ENCODE results near the gene PPL.

The PPL gene

DNA sequence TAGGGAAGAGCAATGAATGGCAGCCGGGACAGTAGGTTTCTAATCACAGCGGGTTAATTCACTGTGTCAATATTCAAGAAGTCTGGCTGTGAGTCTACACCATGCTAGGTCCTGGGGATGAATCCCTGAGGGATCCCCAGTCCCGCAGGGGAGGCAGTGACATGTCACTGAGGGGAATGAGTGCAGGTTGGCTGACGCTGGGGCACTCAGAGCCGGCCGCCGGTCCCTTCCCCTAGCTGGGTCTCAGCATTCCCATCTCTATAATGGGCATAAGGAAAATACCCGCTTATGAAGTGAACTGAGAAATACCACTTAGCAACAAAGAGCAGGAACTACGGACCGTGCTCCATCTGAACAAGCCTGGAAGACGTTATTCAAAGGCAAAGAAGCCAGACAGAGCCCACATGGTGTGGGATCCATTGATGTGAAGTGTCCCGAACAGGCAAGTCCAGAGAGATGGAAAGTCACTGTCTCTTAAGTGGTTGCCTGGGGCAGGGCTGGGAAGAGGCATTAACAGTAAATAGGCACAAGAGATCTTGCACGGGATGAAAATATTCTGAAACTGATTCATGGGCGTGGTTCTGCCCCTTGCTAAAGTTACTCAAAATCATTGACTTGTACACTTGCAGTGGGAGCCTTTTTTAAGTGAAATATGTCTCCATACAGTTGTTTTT, 31.9 kb downstream of the PPL start:
- no peak overlapping the region for H3K4me2 ChIP-seq (ENCODE audit: insufficient read depth, low read length)
- peaks cover 4% of the 10 kb centered on the region for H3K27me3 ChIP-seq (ENCODE audit: insufficient read depth, low read length, poor library complexity)
- no peak overlapping the region for H3K4me3 ChIP-seq (ENCODE audit: low read depth in 1 of 2, low read length in 2 of 2)
- no peak for TF ChIP-seq EZH2 (IDR thresholded peaks at IDR 0.05; ENCODE audit: borderline replicate concordance, low read depth, low read length, severe bottlenecking)
- TF ChIP-seq, protein P1, sequence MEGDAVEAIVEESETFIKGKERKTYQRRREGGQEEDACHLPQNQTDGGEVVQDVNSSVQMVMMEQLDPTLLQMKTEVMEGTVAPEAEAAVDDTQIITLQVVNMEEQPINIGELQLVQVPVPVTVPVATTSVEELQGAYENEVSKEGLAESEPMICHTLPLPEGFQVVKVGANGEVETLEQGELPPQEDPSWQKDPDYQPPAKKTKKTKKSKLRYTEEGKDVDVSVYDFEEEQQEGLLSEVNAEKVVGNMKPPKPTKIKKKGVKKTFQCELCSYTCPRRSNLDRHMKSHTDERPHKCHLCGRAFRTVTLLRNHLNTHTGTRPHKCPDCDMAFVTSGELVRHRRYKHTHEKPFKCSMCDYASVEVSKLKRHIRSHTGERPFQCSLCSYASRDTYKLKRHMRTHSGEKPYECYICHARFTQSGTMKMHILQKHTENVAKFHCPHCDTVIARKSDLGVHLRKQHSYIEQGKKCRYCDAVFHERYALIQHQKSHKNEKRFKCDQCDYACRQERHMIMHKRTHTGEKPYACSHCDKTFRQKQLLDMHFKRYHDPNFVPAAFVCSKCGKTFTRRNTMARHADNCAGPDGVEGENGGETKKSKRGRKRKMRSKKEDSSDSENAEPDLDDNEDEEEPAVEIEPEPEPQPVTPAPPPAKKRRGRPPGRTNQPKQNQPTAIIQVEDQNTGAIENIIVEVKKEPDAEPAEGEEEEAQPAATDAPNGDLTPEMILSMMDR (IDR thresholded peaks at IDR 0.05; ENCODE audit: borderline replicate concordance, extremely low read depth, low read length, poor library complexity, severe bottlenecking), result no peak
- no peaks in the 10 kb centered on the region for H3K4me1 ChIP-seq (ENCODE audit: insufficient read depth, low read length)
- DNase-seq, result no peak
- H3K36me3 ChIP-seq (ENCODE audit: insufficient read depth, low read length), result no peaks in the 10 kb centered on the region
- no peak overlapping the region for H3K27ac ChIP-seq (ENCODE audit: low read length)
- no peaks in the 10 kb centered on the region for H3K79me2 ChIP-seq (ENCODE audit: insufficient read depth, low read length)
- ATAC-seq (ENCODE audit: insufficient read depth, low read depth), result no peak
- H3K9me3 ChIP-seq (ENCODE audit: insufficient read depth, low read length, severe bottlenecking), result no peaks in the 10 kb centered on the region
- no peak overlapping the region for H3K9ac ChIP-seq (ENCODE audit: low read depth, low read length)
- H4K20me1 ChIP-seq (ENCODE audit: insufficient read depth, low read length), result 0 out of 2 replicates have a peak, but pooled peaks cover 4% of the 10 kb centered on the region
- no peak overlapping the region for H2AFZ ChIP-seq (ENCODE audit: low read depth, low read length)

DNA sequence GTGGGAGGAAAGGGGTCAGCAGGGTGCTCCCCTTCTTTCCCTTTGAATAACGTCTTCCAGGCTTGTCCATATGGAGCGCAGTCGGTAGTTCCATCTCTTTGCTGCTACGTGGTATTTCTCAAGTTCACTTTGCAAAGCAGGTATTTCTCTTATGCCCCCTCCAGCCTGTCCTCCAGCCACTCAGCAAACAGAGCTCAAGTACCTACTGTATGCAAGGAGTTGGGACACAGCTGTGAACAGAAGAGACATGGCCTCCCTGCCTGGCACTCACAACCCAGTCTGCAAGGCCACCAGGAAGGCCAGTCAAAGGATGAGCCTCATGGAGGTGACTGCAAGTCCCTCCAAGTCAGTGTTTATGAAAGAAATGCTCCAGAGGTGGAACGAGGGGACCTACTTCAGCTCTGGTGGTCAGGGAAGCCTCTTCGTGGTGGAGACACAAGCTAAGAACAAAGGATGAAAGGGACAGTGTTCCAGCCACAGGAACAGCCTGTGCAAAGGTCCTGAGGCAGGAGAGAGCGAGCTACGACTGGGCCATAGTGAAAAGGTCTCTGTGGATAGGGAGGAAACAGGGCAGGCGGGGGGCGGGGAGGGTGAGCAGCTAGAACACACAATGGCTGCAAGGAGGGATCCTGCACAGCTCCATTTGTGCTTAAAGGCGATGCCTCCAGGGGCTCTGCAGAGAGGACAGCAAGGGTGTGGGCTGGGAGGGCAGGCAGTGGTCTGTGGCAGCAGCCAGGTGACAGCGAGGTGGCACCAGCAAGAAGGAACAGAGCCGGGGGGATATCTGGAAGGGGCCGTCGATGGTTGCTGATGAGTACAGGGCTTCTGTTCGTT, 32.6 kb downstream of the PPL start:
- DNase-seq, result no peak
- Histone ChIP-seq H2AFZ (ENCODE audit: low read depth, low read length) (no peak overlapping the region), H3K4me2 (ENCODE audit: insufficient read depth, low read length) (no peak overlapping the region), H3K4me3 (ENCODE audit: low read depth in 1 of 2, low read length in 2 of 2) (no peak overlapping the region), H3K4me1 (ENCODE audit: insufficient read depth, low read length) (no peaks in the 10 kb centered on the region), H3K79me2 (ENCODE audit: insufficient read depth, low read length) (no peaks in the 10 kb centered on the region), H3K9me3 (ENCODE audit: insufficient read depth, low read length, severe bottlenecking) (no peaks in the 10 kb centered on the region), H3K27me3 (ENCODE audit: insufficient read depth, low read length, poor library complexity) (peaks cover 4% of the 10 kb centered on the region), H3K9ac (ENCODE audit: low read depth, low read length) (no peak overlapping the region), H4K20me1 (ENCODE audit: insufficient read depth, low read length) (0 out of 2 replicates have a peak, but pooled peaks cover 4% of the 10 kb centered on the region), H3K36me3 (ENCODE audit: insufficient read depth, low read length) (no peaks in the 10 kb centered on the region), H3K27ac (ENCODE audit: low read length) (no peak overlapping the region)
- ATAC-seq (ENCODE audit: insufficient read depth, low read depth), result no peak
- no peak for TF ChIP-seq EZH2 (IDR thresholded peaks at IDR 0.05; ENCODE audit: borderline replicate concordance, low read depth, low read length, severe bottlenecking)
- TF ChIP-seq, protein P1 (IDR thresholded peaks at IDR 0.05; ENCODE audit: borderline replicate concordance, extremely low read depth, low read length, poor library complexity, severe bottlenecking), result no peak

DNA sequence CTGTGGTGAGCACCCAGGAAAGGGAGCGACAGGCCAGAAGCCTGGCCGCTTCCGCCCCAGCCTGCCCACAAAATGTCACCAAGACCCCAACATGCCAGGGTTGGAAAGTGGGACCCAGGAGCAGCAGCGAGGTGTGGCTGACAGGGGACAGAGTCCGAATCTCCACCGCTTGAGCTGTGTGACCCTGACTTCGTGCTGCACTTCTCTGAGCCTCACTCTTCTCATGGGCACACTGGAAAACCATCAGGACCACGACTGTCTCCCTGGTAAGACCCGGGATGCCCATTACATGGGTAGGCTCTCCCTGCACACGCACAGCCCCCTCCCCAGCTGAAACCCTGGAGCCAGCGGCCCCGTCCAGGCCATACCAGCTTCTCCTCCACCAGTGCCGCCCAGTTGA, 34.9 kb downstream of the PPL start:
- Histone ChIP-seq H4K20me1 (ENCODE audit: insufficient read depth, low read length) (0 out of 2 replicates have a peak, but pooled peaks cover 4% of the 10 kb centered on the region), H3K4me3 (ENCODE audit: low read depth in 1 of 2, low read length in 2 of 2) (no peak overlapping the region), H3K36me3 (ENCODE audit: insufficient read depth, low read length) (no peaks in the 10 kb centered on the region), H2AFZ (ENCODE audit: low read depth, low read length) (no peak overlapping the region), H3K27ac (ENCODE audit: low read length) (no peak overlapping the region), H3K9ac (ENCODE audit: low read depth, low read length) (no peak overlapping the region), H3K9me3 (ENCODE audit: insufficient read depth, low read length, severe bottlenecking) (no peaks in the 10 kb centered on the region), H3K79me2 (ENCODE audit: insufficient read depth, low read length) (no peaks in the 10 kb centered on the region), H3K4me1 (ENCODE audit: insufficient read depth, low read length) (no peaks in the 10 kb centered on the region), H3K4me2 (ENCODE audit: insufficient read depth, low read length) (no peak overlapping the region), H3K27me3 (ENCODE audit: insufficient read depth, low read length, poor library complexity) (peaks cover 4% of the 10 kb centered on the region)
- no peak for DNase-seq
- no peak for ATAC-seq (ENCODE audit: insufficient read depth, low read depth)
- TF ChIP-seq EZH2 (IDR thresholded peaks at IDR 0.05; ENCODE audit: borderline replicate concordance, low read depth, low read length, severe bottlenecking), result no peak
- TF ChIP-seq, protein P1 (IDR thresholded peaks at IDR 0.05; ENCODE audit: borderline replicate concordance, extremely low read depth, low read length, poor library complexity, severe bottlenecking), result no peak

All from DND-41 (cell line).